ENCODE results near the gene F7.

The F7 gene

DNA sequence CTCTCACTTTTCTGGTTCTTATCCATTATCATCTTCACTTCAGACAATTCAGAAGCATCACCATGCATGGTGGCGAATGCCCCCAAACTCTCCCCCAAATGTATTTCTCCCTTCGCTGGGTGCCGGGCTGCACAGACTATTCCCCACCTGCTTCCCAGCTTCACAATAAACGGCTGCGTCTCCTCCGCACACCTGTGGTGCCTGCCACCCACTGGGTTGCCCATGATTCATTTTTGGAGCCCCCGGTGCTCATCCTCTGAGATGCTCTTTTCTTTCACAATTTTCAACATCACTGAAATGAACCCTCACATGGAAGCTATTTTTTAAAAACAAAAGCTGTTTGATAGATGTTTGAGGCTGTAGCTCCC lies 14.2 kb downstream of the F7 start:
- no peak for DNase-seq

DNA sequence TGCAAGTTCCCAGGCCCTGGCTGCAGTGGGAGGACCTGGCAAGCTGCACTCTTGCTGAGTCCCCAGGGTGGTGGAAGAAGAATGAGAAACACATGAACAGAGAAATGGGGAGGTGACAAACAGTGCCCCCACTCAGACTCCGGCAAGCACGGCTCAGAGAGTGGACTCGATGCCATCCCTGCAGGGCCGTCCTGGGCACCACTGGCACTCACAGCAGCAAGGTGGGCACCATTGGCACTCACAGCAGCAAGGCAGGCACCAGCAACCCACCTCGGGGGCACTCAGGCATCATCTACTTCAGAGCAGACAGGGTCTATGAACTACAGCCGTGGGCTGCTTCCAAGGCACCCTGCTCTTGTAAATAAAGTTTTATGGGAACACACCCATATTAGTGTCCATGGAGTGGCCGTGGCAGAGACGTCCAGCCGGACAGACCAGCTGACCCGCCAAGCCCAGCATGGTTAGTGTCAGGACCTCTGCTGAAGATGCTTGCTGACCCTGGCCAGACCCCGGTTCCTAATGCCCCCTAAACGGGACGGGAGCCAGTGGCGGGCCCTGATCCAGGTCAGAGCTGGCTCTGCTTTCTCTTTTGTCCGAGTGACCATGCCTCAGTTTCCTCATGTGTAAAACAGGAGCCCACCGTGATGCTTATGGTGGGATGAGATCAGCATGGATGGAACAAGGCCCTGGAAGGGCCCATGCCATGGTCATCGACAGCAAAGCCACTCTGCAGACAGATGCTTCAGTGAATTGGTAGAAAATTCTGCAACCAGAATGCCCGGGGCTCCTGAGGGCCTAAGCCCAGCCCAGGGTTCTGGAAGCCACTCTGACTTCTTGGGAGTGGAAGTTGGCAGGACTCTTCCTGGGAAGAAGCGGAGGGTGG lies 14.9 kb downstream of the F7 start:
- no peak for DNase-seq

DNA sequence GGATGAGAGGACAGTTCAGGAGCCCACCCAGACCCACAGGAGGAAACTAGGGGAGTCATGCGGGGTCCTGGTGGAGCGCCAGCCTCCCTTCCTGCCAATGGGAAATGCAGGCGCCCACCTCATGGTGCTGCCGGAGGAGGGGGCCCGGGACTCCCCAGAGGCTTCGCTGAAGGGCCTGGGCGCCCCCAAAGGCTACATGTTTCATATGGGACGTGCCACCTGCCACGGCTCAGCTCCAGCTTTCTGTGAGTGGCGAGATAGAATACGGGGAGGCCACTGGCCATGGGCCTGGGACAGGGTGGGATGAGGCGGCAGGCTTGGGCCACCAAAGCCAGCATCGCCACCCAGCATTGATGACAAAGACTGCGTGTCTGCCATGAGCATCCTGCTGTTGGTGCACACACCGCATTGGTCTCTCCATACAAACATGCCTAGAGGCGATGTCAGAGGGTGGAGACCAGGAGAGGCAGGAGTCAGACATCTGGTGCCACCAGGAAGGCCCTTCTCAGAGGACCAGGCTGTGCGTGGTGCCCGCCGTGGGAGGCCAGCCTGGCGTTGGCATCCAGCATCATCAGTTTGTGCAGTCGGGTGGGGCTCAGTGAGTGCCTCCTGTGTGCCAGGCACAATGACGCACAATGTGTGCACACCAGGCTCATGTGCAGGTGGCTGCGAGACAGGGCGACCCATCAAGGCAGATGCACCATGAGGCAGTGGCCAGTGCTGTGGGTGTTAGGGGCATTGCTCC lies 15.8 kb downstream of the F7 start:
- peak; percentile 14 for DNase-seq

DNA sequence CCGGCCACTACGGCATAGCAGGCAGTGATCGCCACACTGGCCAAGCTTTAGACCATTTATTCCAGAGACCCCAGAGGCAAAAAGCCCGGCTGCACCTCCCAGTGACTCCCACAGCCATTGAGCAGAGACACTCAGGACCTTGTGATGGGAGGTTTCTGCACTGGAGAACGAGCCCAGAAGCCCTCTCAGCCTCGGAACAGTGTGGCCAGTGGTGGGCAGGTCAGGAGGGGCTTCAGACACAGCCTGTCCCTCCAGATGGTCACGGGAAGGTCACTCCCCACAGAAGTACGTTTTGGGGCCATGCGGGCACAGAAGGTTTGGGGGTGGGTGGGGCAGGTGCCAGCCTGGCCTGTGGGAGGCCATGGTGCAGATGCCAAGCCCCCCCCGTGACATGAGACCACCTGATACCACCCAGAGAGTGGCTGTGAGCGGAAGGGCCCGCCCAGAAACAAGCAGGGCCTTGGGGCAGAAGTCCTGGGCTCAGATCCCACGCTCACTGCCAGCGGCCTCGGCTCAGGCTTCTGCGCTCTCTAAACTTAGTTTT lies 16.4 kb downstream of the F7 start:
- peak; percentile 37 for DNase-seq

DNA sequence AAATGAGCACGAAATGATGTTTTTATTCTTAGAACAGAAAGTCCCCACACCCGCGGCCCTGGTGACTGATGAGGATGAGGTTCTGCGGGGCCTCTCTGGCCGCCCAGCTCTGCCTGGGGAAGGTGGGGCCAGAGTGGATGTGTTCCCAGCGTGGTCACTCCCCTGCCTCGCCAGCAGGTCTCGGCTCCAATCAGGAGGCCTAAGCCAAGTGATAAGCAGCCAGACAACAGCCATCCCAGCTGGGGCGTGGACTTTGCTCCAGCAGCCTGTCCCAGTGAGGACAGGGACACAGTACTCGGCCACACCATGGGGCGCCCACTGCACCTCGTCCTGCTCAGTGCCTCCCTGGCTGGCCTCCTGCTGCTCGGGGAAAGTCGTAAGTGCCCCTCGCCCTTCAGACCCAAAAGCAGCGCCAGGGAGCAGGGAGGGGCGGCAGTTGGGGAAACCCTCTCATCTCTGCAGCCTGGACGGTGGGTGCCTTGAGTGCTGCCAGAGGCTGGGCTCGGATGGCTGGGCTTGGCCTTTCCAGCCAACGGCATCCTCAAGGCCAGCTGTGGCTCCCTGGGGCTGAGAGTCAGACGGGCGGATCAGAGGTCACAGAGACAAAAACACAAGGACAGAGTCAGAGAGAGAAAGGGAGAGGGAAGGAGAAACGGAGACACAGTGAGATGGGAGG lies 17.1 kb downstream of the F7 start, which contains the start of gene F10:
Gene F10, plus strand, starts transcription at position 250 of the 676 bp plus-strand sequence. Its CDS starts 57 bp downstream, at position 307.
- peak; percentile 69 for DNase-seq

DNA sequence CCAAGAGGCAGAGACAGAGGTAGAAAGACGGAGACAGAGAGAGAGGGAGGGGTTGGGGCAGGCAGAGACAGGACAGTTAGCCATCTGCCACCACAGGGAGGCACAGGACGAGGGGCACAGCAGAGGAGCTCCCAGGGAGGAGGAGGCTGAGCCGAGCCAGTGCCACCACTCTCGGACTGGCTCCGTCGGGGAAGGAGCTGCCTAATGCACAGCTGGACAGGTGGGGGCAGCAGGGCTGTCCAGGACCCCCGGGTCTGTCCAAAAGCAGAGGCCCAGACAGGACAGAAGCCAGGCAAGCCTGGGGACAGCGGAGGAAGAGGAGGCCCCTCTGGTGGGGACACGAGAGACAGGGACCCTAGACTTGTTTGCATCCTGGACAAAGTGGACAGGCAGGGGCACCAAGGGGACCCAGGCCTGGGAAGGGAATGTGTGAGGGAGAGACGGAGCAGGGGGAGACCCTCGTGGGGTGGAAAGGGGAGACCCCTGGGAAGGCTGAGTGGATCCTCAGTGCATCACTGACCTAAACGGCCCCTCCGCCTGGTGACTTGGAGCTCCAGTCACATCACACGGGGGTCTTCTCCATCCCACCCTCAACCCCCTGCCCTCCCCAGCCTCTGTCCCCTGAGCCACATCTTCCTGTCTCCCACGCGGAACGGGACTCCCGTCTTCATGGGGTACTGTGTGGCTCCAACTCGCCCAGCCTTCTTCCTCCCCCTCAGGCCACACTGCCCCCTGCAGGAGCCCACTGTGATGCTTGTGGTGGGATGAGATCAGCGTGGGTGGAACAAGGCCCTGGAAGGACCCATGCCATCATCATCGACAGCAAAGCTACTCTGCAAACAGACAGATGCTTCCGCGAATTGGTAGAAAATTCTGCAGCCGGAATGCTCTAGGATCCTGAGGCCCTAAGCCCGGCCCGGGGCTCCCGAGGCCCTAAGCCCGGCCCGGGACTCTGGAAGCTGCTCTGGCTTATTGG lies 17.9 kb downstream of the F7 start:
- DNase-seq = peak; percentile 24

DNA sequence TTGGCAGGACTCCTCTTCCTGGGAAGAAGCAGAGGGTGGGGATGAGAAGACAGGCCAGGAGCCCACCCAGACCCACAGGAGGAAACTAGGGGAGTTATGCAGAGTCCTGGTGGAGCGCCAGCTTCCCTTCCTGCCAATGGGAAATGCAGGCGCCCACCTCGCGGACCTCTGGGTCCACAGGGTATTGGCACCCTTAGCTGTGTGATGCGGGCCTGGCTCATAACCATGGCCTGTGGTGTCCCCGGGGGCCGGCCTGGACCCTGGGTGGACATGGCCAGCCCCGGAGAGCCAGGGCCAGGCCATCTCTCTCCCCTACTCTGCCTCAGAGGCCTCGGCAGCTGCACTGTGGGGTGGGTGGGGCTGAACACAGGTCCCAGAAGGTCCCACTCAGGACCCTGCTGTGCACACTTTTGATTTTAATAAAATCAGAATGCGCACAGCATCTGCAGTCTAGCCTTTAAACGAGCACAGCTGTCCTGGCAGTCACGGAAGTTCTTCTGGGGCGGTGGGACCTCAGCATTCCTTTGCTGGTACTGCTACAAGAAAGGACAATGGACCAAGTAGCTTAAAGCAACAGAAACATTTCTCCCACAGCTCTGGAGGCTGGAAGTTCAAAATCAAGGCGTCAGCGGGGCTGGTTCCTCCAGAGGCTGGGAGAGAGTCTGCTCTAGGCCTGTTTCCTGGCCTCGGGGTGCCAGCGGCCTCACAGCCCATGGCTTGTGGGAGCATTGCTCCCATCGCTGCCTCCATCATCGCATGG lies 18.8 kb downstream of the F7 start:
- no peak for DNase-seq

DNA sequence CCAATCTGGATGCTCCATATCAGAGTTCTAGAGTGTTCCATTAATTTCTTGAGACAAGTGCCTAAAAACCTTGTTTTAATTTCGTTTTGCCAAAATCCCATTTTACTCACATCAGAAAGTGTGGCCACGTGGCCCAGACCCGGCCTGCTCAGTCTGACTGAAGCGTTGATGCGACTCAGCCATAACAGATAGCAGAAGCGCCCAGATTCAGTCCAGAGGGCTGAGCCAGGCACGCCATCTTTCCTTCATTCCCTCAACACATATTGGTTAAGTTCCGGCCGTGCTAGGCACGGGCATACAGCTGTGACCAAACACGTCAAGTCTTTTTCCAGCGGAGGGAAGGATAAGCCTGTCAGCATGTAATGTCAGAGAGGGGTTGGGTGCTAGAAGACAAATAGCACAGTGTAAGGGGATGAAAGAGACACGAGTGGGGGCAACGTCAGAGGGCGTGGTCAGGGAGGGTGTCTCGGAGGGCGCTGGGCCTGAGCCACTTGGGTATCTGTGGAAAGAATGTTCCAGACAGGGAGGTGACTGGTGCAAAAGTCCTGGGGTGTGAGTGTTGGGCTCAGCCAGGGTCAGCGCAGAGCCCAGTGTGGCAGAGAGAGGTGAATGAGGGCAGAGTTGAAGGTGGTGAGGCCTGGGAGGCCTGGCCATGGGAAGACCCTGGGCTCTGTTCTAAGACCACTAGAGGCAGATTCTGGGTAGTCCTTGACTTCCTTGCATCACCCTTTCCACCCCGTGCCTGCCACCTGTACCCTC lies 20.1 kb downstream of the F7 start:
- DNase-seq = peak; percentile 8

DNA sequence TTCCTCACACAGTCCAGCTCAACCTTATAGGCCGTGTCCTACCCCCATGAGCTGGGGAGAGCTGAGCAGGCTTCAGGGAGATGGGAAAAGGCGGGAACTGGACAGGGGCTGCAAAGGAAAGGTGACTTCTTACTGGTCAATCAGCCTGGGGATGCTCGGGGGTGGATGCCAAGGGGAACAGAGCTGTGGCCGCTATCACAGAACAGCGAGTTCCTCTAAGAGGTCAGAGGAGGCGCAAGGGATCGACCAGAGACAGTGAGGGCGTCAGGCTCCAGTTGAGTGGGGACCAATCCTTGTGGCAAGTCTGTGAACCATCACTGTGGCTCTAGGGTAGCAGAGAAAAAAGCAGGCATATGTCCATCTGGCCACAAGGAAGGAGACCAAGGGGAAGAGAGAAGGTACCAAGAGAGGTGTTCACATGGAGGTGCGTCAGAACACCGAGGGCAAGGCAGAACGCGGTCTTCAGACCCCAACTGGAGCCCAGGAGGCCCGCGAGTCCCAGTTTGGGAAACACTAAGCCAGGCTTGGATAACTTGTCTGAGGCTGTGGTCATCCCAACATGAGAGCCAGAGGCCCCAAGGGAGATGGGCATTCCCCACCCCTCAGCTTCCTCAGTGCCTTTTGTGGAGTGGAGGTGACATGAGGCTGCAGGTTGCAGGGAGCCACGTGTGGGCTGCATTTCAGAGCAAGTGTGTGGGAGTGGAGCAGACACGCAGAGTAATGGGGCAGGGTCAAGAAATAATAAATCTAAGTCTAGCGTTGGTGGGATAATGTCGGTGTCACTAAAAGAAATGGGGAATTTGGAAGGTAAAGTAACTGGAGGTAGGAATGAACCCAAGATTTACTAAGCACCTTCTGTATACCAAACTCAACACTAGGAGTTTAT lies 20.9 kb downstream of the F7 start:
- peak; percentile 8 for DNase-seq

DNA sequence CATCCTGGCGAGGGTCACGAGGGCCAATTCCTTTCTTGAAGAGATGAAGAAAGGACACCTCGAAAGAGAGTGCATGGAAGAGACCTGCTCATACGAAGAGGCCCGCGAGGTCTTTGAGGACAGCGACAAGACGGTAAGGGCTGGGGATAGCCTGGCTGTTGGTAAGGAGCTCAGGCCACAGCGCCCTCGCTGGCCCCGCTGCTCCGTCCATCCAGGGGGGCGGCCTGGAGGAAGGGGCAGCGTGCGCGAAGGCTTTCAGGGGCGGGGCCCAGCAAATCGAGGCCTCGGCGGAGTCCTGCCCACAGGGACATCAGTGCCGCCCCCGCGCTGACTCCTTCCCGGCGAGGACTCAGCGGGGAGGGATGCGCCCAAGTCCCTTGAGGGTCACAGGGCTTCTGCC lies 23.9 kb downstream of the F7 start:
- no peak for DNase-seq

DNA sequence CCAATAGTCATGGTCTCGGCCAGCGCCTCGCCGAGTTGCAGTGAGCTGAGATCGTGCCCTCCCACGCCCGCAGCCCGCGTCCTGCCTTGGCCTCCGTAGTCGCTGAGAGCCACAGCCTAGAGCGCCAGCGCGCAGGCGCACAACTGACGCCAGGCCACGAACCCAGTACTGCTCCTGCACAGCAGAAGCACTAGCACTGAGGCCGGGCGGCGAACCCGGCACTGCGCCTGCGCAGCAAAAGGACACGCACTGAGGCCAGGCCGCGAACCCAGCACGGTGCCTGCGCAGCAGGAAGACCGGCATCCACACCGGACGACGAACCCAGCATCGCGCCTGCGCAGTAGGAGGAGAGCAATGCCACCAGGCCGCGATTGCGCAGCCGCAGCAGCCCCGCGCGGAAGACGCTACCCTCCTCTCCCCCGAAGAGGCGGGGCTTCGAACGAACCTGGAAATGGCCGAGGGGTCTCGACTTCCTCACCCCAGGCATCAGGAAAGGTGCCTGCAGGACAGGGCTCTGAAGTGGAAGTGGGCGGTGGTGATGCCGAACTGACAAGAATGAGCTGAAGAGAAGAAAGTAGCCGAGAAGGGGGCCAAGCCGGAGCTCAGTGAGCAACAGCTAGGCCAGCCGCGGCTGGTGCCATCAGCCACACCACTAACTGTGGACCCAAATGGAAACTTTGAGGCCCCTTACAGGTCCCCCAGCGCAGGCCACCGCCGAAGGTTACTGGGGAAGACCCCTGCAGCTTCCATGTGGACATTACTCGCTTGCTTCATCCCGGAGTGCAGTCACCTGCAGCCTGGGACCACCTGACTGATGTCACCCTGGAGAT lies 24.5 kb downstream of the F7 start:
- peak; percentile 45 for DNase-seq

DNA sequence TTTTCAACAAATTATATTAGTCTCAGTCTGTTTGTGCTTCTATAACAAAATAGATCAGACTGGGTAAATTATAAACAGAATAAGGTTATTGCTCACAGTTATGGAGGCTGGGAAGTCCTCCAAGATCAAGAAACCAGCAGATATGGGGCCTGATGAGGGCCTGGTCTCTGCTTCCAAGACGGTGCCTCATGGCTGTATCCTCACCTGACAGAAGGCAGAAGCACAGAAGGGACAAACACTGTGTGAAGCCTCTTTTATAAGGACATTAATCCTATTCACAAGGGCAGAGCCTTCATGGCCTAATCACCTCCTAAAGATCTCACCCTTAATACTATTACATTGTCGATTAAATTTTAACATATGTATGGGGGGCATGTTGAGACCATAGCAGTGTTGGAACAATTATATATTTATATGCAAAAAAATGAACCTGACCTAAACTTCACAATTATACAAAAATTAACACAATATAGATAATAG lies 29.7 kb downstream of the F7 start:
- peak; percentile 1 for DNase-seq

DNA sequence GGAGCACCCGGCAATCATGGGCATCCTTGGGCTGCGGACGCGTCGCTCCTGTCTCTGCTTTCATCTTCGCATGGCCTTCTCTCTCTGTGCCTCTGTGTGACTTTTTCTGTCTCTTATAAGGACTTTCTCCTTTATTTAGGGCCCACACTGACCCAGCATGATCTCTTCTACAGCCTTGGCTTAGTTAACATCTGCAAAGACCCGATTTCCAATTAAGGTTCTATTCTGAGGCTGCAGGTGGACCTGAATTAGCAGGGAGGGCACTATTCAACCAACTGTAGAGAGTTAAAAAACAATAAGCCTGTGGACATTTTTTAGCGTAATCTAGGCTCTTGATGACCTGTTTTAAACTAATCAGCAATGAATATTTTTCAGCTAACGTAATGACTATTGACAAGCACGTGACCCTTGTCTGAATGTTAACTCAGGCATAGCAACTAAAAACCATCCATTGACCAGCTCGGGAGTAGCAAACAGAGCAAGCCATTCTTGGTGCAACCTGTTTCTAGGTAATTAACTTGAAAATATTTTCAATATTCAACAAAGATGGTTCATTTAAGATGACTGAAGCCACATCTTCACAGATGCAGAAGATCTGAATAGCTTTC lies 32.2 kb downstream of the F7 start:
- no peak for DNase-seq

DNA sequence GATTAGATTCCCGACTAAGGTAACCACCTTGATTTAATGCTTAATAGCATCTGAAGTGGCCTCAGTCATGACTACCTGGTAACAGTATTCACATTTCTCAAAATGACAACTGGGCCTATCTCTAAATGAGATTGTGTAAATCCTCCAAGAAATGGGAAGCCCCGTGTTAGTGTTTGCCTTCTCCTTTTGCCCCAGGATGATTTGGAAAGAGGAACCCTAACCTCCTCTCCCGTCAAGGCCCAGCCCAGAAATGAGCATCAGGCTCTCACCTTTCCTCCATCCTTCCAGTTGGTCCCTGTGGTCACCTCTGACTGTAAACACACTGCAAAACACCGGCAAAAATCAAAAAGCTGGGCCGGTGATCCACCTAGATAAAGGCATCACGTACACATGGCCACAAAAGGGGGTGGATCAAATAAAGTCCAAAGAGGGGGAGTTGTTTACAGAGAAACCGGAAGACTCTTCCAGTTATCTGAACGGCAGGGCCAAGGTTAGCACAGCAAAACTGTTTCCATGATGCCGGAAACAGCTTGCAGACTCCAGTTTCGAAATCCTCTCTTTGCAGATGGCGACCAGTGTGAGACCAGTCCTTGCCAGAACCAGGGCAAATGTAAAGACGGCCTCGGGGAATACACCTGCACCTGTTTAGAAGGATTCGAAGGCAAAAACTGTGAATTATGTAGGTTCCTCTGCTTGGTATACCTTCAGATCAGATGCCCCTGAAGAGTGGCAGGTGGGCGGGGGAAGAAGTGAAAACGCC lies 33.4 kb downstream of the F7 start:
- DNase-seq = no peak

DNA sequence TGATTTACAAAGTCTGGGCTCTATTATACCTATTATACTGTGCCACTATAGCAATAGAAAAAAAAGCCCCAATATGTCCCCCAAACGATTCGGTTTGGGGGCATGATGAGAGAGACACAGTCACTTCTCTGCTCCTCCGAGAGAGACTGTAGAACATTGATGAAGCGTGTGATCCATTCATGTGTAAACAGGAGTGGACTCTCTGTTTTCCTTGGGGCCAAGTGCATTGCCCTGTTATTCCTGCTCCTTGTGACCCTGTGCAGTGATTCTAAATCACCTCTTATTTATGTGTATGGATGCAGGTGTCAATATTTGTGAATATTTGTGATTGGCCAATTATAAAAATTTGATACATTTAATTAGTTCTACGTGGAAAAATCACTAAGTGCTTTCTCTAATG lies 34.0 kb downstream of the F7 start:
- DNase-seq = no peak

DNA sequence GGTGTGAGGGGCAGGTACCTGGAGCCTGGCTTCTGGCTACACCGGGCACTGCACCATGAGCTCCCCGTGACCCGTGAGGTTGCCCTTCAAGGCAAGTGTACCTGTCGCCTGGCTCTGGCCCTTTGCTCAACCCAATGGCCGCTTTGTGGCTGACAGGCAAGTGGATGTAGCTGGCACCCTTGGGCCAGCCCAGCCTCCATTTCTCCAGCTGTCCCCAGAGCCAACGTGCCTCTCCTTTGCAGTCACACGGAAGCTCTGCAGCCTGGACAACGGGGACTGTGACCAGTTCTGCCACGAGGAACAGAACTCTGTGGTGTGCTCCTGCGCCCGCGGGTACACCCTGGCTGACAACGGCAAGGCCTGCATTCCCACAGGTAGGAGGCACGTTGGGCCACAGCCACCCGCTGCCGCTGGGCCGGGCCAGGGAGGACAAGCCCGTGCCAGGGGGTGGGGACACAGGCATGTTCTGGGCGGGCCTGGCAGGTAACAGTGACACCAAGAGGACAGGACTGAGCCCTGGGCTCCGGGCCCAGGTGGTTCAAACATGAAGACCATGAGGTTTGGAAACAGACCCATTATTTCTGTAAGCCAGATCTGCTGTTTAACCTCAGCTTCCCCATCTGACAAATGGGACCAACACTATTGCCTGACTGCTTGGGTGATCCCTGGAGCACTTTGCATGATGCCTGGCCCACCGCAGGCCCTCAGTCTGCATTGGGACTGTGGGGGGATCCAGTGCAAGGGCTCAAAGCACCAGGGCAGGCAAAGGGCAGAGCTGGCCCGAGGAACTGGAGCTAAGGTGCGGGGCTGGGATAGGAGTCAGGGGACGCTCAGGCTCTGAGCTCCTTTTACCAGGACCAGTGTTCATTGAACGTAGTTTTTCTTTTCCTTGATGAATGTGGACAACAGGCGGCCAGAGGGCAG lies 35.3 kb downstream of the F7 start:
- DNase-seq = no peak

Data from femur (tissue), 1 donor.